H1 (cell line): ENCODE measurements around the gene MAPK4. TPM values are rescaled to one million over a fixed set of nuclear protein-coding genes. Genes with fewer than 3 reads are reported as not detected.

ENCODE experiments used
- CTCF ChIA-PET: fragments of 300-600 bp; sonication (Branson Sonifier 250); formaldehyde crosslinking; loops from one replicate; lab custom pipeline; 2021; ENCODE audit not compliant: partially characterized antibody; lab: Charles Lee
- POLR2A ChIA-PET: fragments of 300-600 bp; sonication (Branson Sonifier 250); formaldehyde crosslinking; loops from one replicate; lab custom pipeline; 2021; ENCODE audit warnings: inconsistent platforms; ENCODE audit not compliant: partially characterized antibody; lab: Charles Lee
- DNase-seq, 2 experiments: peaks; one replicate each; pipeline versions ENCODE4 v3.0.0 to v3.0.0-alpha.2; 2010 to 2022; ENCODE audit warnings: low spot score in 2 of 2, low read depth in 1 of 2, mixed read lengths in 1 of 2
- FAIRE-seq: peaks from 2 replicates; lab custom pipeline; 2011; peaks lifted over from hg19 to GRCh38; lab: Jason Lieb, UNC
- H2AFZ ChIP-seq: 2 replicates; pipeline ENCODE4 v1.8.1; 2012; ENCODE audit warnings: low read length, inconsistent platforms
- H2AK5ac ChIP-seq: 2 replicates; pipeline ENCODE4 v1.6.1; 2013; ENCODE audit warnings: low read depth, low read length
- H2BK120ac ChIP-seq: replicated peaks from 2 replicates; pipeline ENCODE3; 2013; ENCODE audit warnings: low read depth, low read length, inconsistent platforms
- H2BK12ac ChIP-seq: 2 replicates; pipeline ENCODE4 v1.6.1; 2013; ENCODE audit warnings: low read depth, low read length
- H2BK15ac ChIP-seq: 2 replicates; pipeline ENCODE4 v1.6.1; 2013; ENCODE audit warnings: low read length
- H2BK20ac ChIP-seq: 2 replicates; pipeline ENCODE4 v1.6.1; 2013; ENCODE audit warnings: low read length
- H2BK5ac ChIP-seq: 2 replicates; pipeline ENCODE4 v1.6.1; 2013; ENCODE audit warnings: low read depth, low read length
- H3K14ac ChIP-seq: 2 replicates; pipeline ENCODE4 v1.6.1; 2013; ENCODE audit warnings: inconsistent platforms; ENCODE audit not compliant: insufficient read length
- H3K18ac ChIP-seq: 2 replicates; pipeline ENCODE4 v1.6.1; 2013; ENCODE audit warnings: low read length; ENCODE audit errors: extremely low read depth
- H3K23ac ChIP-seq: 2 replicates; pipeline ENCODE4 v1.6.1; 2013; ENCODE audit warnings: inconsistent platforms; ENCODE audit not compliant: insufficient read length
- H3K23me2 ChIP-seq: 2 replicates; pipeline ENCODE4 v1.6.1; 2013; ENCODE audit warnings: low read depth, low read length
- H3K27ac ChIP-seq: 2 replicates; pipeline ENCODE4 v1.6.1; 2011; ENCODE audit warnings: low read depth, low read length, inconsistent platforms
- H3K27me3 ChIP-seq, 4 experiments: replicated peaks in 1 of 4; 1 replicate in 1 of 4; 2 replicates in 3 of 4; pipeline versions ENCODE4 v1.6.1 to v1.8.1; 2011 to 2013; ENCODE audit warnings: low read length in 3 of 4, mild to moderate bottlenecking in 3 of 4, inconsistent platforms in 2 of 4, mixed read lengths in 2 of 4, moderate library complexity in 1 of 4; ENCODE audit not compliant: control insufficient read depth in 3 of 4, insufficient read depth in 3 of 4; ENCODE audit errors: extremely low read depth in 1 of 4
- H3K36me3 ChIP-seq, 4 experiments: 2 replicates each; pipeline versions ENCODE4 v1.6.1 to v1.8.1; 2011 to 2013; ENCODE audit warnings: mild to moderate bottlenecking in 4 of 4, low read length in 3 of 4, moderate library complexity in 2 of 4, control low read depth in 1 of 4, inconsistent platforms in 1 of 4; ENCODE audit not compliant: insufficient read depth in 4 of 4, control insufficient read depth in 2 of 4
- H3K4ac ChIP-seq: replicated peaks from 2 replicates; pipeline ENCODE3; 2013; ENCODE audit warnings: low read length, low read depth, mixed read lengths, inconsistent platforms; ENCODE audit not compliant: insufficient read length
- H3K4me1 ChIP-seq, 4 experiments: replicated peaks in 1 of 4; 1 replicate in 1 of 4; 2 replicates in 3 of 4; pipeline versions ENCODE4 v1.6.1 to v1.8.1; 2011 to 2013; ENCODE audit warnings: low read length in 3 of 4, inconsistent platforms in 2 of 4, mixed read lengths in 1 of 4; ENCODE audit not compliant: insufficient read depth in 4 of 4, control insufficient read depth in 3 of 4
- H3K4me2 ChIP-seq, 2 experiments: 2 replicates each; pipeline versions ENCODE4 v1.6.1 to v1.8.1; 2011 to 2013; ENCODE audit warnings: low read depth in 2 of 2, low read length in 2 of 2, control low read depth in 1 of 2, inconsistent platforms in 1 of 2, mild to moderate bottlenecking in 1 of 2; ENCODE audit not compliant: insufficient read depth in 1 of 2
- H3K4me3 ChIP-seq, 4 experiments: fragments of 200-600, 300-600 bp in 1 of 4; sonication (generic), shearing (Covaris generic), sonication (Bioruptor Twin) in 1 of 4; 2 replicates each; pipeline versions ENCODE4 v1.5.1 to v1.8.1; 2011 to 2016; ENCODE audit warnings: low read length in 4 of 4, low read depth in 3 of 4, control low read depth in 2 of 4, inconsistent platforms in 2 of 4, mild to moderate bottlenecking in 2 of 4, mixed read lengths in 1 of 4, moderate library complexity in 1 of 4; ENCODE audit not compliant: insufficient read depth in 2 of 4; ENCODE audit errors: extremely low read depth in 1 of 4
- H3K56ac ChIP-seq: replicated peaks from 2 replicates; pipeline ENCODE3; 2013; ENCODE audit warnings: low read depth, mild to moderate bottlenecking, mixed read lengths, low read length, inconsistent platforms; ENCODE audit not compliant: insufficient read length
- H3K79me1 ChIP-seq: 2 replicates; pipeline ENCODE4 v1.6.1; 2013; ENCODE audit warnings: low read depth, low read length, control low read depth
- H3K79me2 ChIP-seq, 2 experiments: 2 replicates each; pipeline versions ENCODE4 v1.6.1 to v1.8.1; 2012 to 2013; ENCODE audit warnings: low read length in 2 of 2, mild to moderate bottlenecking in 2 of 2, inconsistent platforms in 1 of 2; ENCODE audit not compliant: insufficient read depth in 2 of 2, control insufficient read depth in 1 of 2
- H3K9ac ChIP-seq, 4 experiments: replicated peaks in 1 of 4; 1 replicate in 1 of 4; 2 replicates in 3 of 4; pipeline versions ENCODE4 v1.6.1 to v1.8.1; 2011 to 2013; ENCODE audit warnings: low read depth in 3 of 4, low read length in 3 of 4, control low read depth in 2 of 4, mild to moderate bottlenecking in 2 of 4, moderate library complexity in 2 of 4, inconsistent platforms in 1 of 4; ENCODE audit errors: extremely low read depth in 1 of 4
- H3K9me3 ChIP-seq, 2 experiments: 2 replicates each; pipeline versions ENCODE4 v1.6.1 to v1.8.1; 2012 to 2013; ENCODE audit warnings: mild to moderate bottlenecking in 2 of 2, moderate library complexity in 2 of 2, control low read depth in 1 of 2, inconsistent platforms in 1 of 2, low read depth in 1 of 2, low read length in 1 of 2, mixed read lengths in 1 of 2; ENCODE audit not compliant: insufficient read depth in 2 of 2
- H4K20me1 ChIP-seq, 2 experiments: replicated peaks in 1 of 2; 2 replicates each; pipeline versions ENCODE3 to v1.8.1; 2011 to 2013; ENCODE audit warnings: inconsistent platforms in 2 of 2, low read length in 2 of 2, mild to moderate bottlenecking in 1 of 2; ENCODE audit not compliant: insufficient read depth in 2 of 2, control insufficient read depth in 1 of 2
- H4K5ac ChIP-seq: 2 replicates; pipeline ENCODE4 v1.6.1; 2013; ENCODE audit warnings: low read length, low read depth, mixed read lengths, inconsistent platforms; ENCODE audit not compliant: insufficient read length
- H4K8ac ChIP-seq: 2 replicates; pipeline ENCODE4 v1.8.0; 2013; ENCODE audit warnings: mild to moderate bottlenecking, moderate library complexity, low read length, inconsistent platforms; ENCODE audit not compliant: insufficient read depth; ENCODE audit errors: extremely low read depth
- H4K91ac ChIP-seq: replicated peaks from 2 replicates; pipeline ENCODE3; 2013; ENCODE audit warnings: low read length, mixed read lengths, inconsistent platforms; ENCODE audit not compliant: insufficient read length
- HDAC6 ChIP-seq: IDR thresholded peaks from one replicate; pipeline ENCODE4 v1.7.1; 2012; ENCODE audit warnings: low read depth, mild to moderate bottlenecking, inconsistent platforms, low read length, moderate library complexity
- MAFK ChIP-seq: IDR thresholded peaks from 2 replicates; pipeline ENCODE4 v1.6.1; 2012; ENCODE audit warnings: low read depth, mild to moderate bottlenecking, improper control_type of control experiment, low read length
- NRF1 ChIP-seq: IDR thresholded peaks from 2 replicates; pipeline ENCODE4 v1.6.1; 2011; ENCODE audit warnings: mild to moderate bottlenecking, low read depth, low read length, improper control_type of control experiment
- RFX5 ChIP-seq: IDR thresholded peaks from 2 replicates; pipeline ENCODE4 v1.6.1; 2011; ENCODE audit warnings: low read depth, low read length, improper control_type of control experiment, borderline replicate concordance
- RNF2 ChIP-seq: fragments of 200-900, 300-1000 bp; sonication (generic); IDR thresholded peaks from 2 replicates; pipeline ENCODE4 v1.7.1; 2016; ENCODE audit warnings: borderline replicate concordance, low read depth, mild to moderate bottlenecking, antibody characterized with exemption, low read length; ENCODE audit not compliant: poor library complexity, severe bottlenecking; ENCODE audit errors: missing control alignments
- SIN3A ChIP-seq, 2 experiments: IDR thresholded peaks in 1 of 2; conservative IDR thresholded peaks in 1 of 2; 2 replicates each; pipeline ENCODE4 v1.6.1; 2011 to 2012; ENCODE audit warnings: low read length in 2 of 2, improper control_type of control experiment in 1 of 2, low read depth in 1 of 2, mild to moderate bottlenecking in 1 of 2
- SIRT6 ChIP-seq: IDR thresholded peaks from one replicate; pipeline ENCODE4 v1.7.1; 2012; ENCODE audit warnings: low read length, inconsistent platforms
- SP2 ChIP-seq: IDR thresholded peaks from 2 replicates; pipeline ENCODE4 v1.6.1; 2012; ENCODE audit warnings: mild to moderate bottlenecking, low read length, inconsistent platforms
- SP4 ChIP-seq: IDR thresholded peaks from 2 replicates; pipeline ENCODE4 v1.6.1; 2012; ENCODE audit warnings: low read length, inconsistent platforms
- SRF ChIP-seq: IDR thresholded peaks from 2 replicates; pipeline ENCODE4 v1.6.1; 2011; ENCODE audit warnings: mild to moderate bottlenecking, low read depth, low read length, moderate library complexity
- SUZ12 ChIP-seq: fragments of 200-600 bp; sonication (generic); IDR thresholded peaks from 2 replicates; pipeline ENCODE4 v1.6.1; 2012; ENCODE audit warnings: mild to moderate bottlenecking, inconsistent platforms, low read length, moderate library complexity, mixed read lengths
- TEAD4 ChIP-seq: IDR thresholded peaks from 2 replicates; pipeline ENCODE4 v1.6.1; 2012; ENCODE audit warnings: low read depth, low read length, inconsistent platforms, mixed read lengths
- WGBS, 2 experiments: shearing (Covaris generic) in 1 of 2; methylation state at CpG; one replicate each; pipeline versions ENCODE4 v1.1.6 to v1.1.7; 2013 to 2015; ENCODE audit warnings: low lambda C conversion rate in 2 of 2, mixed read lengths in 2 of 2, inconsistent platforms in 1 of 2, low coverage in 1 of 2, missing lambda C conversion rate in 1 of 2; ENCODE audit not compliant: insufficient replicate concordance in 2 of 2, insufficient coverage in 1 of 2, insufficient read length in 1 of 2; ENCODE audit errors: extremely low coverage in 1 of 2, missing lambda C conversion rate in 1 of 2; 5-methylcytosine and 5-hydroxymethylcytosine counted together
- polyA plus RNA-seq, 7 experiments: library from polyadenylated mRNA; depleted of rRNA in 3 of 7; stranded (reverse) in 5 of 7; unstranded in 2 of 7; fragments of >200 nt in 5 of 7; fragments of 200-250 nt in 2 of 7; gene quantifications; 1 replicate in 5 of 7; 2 replicates in 1 of 7; 4 replicates in 1 of 7; pipeline versions ENCODE4 v1.2.1 to v1.2.3, GENCODE V29; 2011 to 2013; ENCODE audit warnings: missing spikeins in 2 of 7, mixed read lengths in 2 of 7
- total RNA-seq: library from RNA; stranded (reverse); fragmentation: NEBNext Ultra II Directional; extraction: Animal tissue kit (Norgen Biotek cat#: 25700); gene quantifications from 2 replicates; pipeline ENCODE4 v1.2.1, GENCODE V29; 2021
- TF ChIP-seq, protein P1 (sequence below): IDR thresholded peaks from 2 replicates; pipeline ENCODE4 v1.6.1; 2012; ENCODE audit warnings: inconsistent platforms

The MAPK4 gene
- total and polyA plus RNA-seq, 2 of the 8 experiments (the other 6 are each of a cell fraction or from before 2014, with no cell fraction given) = 3.2 to 3.7 TPM

GRCh38 chr18:50661013-50661412 is 101.1 kb downstream of the MAPK4 start:
- POLR2A ChIA-PET = no interaction called here
- Histone ChIP-seq H3K27me3 (no peaks in the 10 kb centered on the region; a peak in 1 of 7 replicates), H2BK12ac (no peak overlapping the region), H4K8ac (no peak overlapping the region), H2BK20ac (no peak overlapping the region), H3K79me2 (no peaks in the 10 kb centered on the region), H3K18ac (no peak overlapping the region), H3K9ac (no peak overlapping the region), H3K79me1 (no peaks in the 10 kb centered on the region), H3K36me3 (no peaks in the 10 kb centered on the region; a peak in 1 of 8 replicates), H3K4ac (no peak overlapping the region), H4K20me1 (no peaks in the 10 kb centered on the region), H2AK5ac (no peak overlapping the region), H3K27ac (no peak overlapping the region), H4K5ac (no peak overlapping the region), H3K4me1 (peaks cover 0 to 3% (median 0%) of the 10 kb centered on the region in 4 experiments; a peak in 1 of 7 replicates), H3K23ac (no peak overlapping the region), H3K56ac (no peak overlapping the region), H3K4me3 (no peak overlapping the region), H2AFZ (no peak overlapping the region), H2BK120ac (no peak overlapping the region), H4K91ac (no peak overlapping the region), H3K14ac (no peak overlapping the region), H3K4me2 (no peak overlapping the region), H3K9me3 (peaks cover 7 to 12% of the 10 kb centered on the region in 2 experiments; a peak in 2 of 4 replicates), H2BK15ac (no peak overlapping the region), H3K23me2 (no peaks in the 10 kb centered on the region), H2BK5ac (no peak overlapping the region)
- no peak for FAIRE-seq
- 89% methylated on average over 1 of the region's 1 CpG; no CpG with 5 or more reads in 1 of the 2 experiments for WGBS, 2 experiments
- no peak for DNase-seq
- CTCF ChIA-PET = interaction anchor here (0.9 to 6.1 kb wide), 7 partner anchors 12 to 124 kb away, joined by 3 to 56 read pairs (median 5); no protein-coding TSS in a partner anchor
- no peak for TF ChIP-seq SIRT6
- TF ChIP-seq SP4 = no peak
- TF ChIP-seq RNF2 = no peak
- no peak for TF ChIP-seq HDAC6
- TF ChIP-seq MAFK = no peak
- TF ChIP-seq SRF = no peak
- TF ChIP-seq SUZ12 = no peak
- TF ChIP-seq SIN3A (conservative IDR thresholded peaks at IDR 0.05 in 1 of 2, IDR thresholded peaks at IDR 0.05 in 1 of 2; ENCODE audit: low read depth in 1 of 2, low read length in 2 of 2) = no peak
- no peak for TF ChIP-seq SP2
- TF ChIP-seq RFX5 = no peak
- TF ChIP-seq, protein P1, sequence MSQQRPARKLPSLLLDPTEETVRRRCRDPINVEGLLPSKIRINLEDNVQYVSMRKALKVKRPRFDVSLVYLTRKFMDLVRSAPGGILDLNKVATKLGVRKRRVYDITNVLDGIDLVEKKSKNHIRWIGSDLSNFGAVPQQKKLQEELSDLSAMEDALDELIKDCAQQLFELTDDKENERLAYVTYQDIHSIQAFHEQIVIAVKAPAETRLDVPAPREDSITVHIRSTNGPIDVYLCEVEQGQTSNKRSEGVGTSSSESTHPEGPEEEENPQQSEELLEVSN = no peak
- no peak for TF ChIP-seq NRF1
- no peak for TF ChIP-seq TEAD4
